Right lobe of liver (tissue), 6 donors: ENCODE results near the gene NRN1. TPM values are rescaled to one million over a fixed set of nuclear protein-coding genes. Genes with fewer than 3 reads are reported as not detected.

Experiments used
- ATAC-seq, 4 donors: fragments of 200-7000 bp; cut with Tn5 transposase; one replicate each; pipeline ENCODE4 v1.9.1; 2020; ENCODE audit warnings: mild to moderate bottlenecking in 4 of 4, moderate library complexity in 4 of 4
- DNase-seq, 3 donors: peaks; one replicate each; pipeline ENCODE4 v3.0.0-alpha.2; 2020
- H3K27ac ChIP-seq, 3 donors: fragments of 200-600 bp; one replicate each; pipeline ENCODE4 v1.8.0; 2022
- H3K27me3 ChIP-seq, 2 donors: fragments of 200-600 bp; one replicate each; pipeline ENCODE4 v1.8.0; 2022
- H3K36me3 ChIP-seq, 4 donors: fragments of 200-600 bp; sonication (generic) in 1 of 4; one replicate each; pipeline versions ENCODE4 v1.5.1 to v1.8.0; 2017 to 2022; ENCODE audit warnings: control low read depth in 1 of 4
- H3K4me1 ChIP-seq, 4 donors: fragments of 200-600 bp; sonication (generic) in 1 of 4; one replicate each; pipeline versions ENCODE4 v1.5.1 to v1.8.0; 2017 to 2022; ENCODE audit warnings: control low read depth in 1 of 4
- H3K4me3 ChIP-seq, 3 donors: fragments of 200-600 bp; one replicate each; pipeline ENCODE4 v1.8.0; 2022
- H3K9me3 ChIP-seq, 4 donors: fragments of 200-600 bp; sonication (generic) in 1 of 4; one replicate each; pipeline versions ENCODE4 v1.5.1 to v1.8.0; 2017 to 2022; ENCODE audit warnings: control low read depth in 1 of 4
- CTCF ChIP-seq, 4 donors: fragments of 200-600 bp in 3 of 4; fragments of 450-650 bp in 1 of 4; IDR thresholded peaks; one replicate each; pipeline versions ENCODE4 v1.5.1 to v1.8.0; 2016 to 2022; ENCODE audit warnings: antibody characterized with exemption in 4 of 4, mild to moderate bottlenecking in 2 of 4
- POLR2A ChIP-seq: fragments of 450-650 bp; IDR thresholded peaks from one replicate; pipeline ENCODE4 v1.6.1; 2017; ENCODE audit warnings: antibody characterized with exemption, mild to moderate bottlenecking
- WGBS: methylation state at CpG from one replicate; pipeline ENCODE4 v1.1.6; 2018; ENCODE audit warnings: low coverage, low lambda C conversion rate; ENCODE audit not compliant: insufficient coverage; ENCODE audit errors: missing lambda C conversion rate; 5-methylcytosine and 5-hydroxymethylcytosine counted together
- intact Hi-C, 2 donors: fragments of 100-400 bp; cut with DNase I; formaldehyde crosslinking; loops; one replicate each; pipeline versions ENCODE4 v1.11.2 to v1.14.1; 2022
- total RNA-seq, 6 experiments: library from RNA; depleted of rRNA in 2 of 6; stranded (reverse); fragments of >200 nt in 2 of 6; fragmentation: NEBNext Ultra II Directional in 3 of 6; extraction: Animal tissue kit (Norgen Biotek cat#: 25700) in 3 of 6; gene quantifications; one replicate each; pipeline versions ENCODE4 v1.1.0 to v1.2.4, GENCODE V29; 2016 to 2023
- donor health status: DM: no; HTN: yes; CAD: no.
- donor health status: DM: no; HTN: no; CAD: no.
- donor health status: DM: no; HTN: no; CAD: no.
- donor health status: DM: no; HTN: yes; CAD: no.
- donor health status: DM: no; HTN: yes; CAD: no.

The NRN1 gene
- total RNA-seq, 6 experiments from 2014 or later: 0.86 to 3.4 (median 2.4) TPM

- intact Hi-C loops: no loop called here
- H3K4me1 ChIP-seq: peaks cover 0 to 27% (median 6%) of the 10 kb centered on the region in 4 donors
- H3K4me3 ChIP-seq: no peak overlapping the region
- no peaks in the 10 kb centered on the region for H3K36me3 ChIP-seq
- no peak for ATAC-seq
- no peak for DNase-seq
- TF ChIP-seq CTCF (IDR thresholded peaks at IDR 0.05): no peak
- no peak for TF ChIP-seq POLR2A
- no peaks in the 10 kb centered on the region for H3K9me3 ChIP-seq
- no peak overlapping the region for H3K27ac ChIP-seq
- peaks cover 0 to 61% of the 10 kb centered on the region in 2 donors for H3K27me3 ChIP-seq
- 17% methylated on average over 9 of the region's 9 CpGs for WGBS
Observed at GRCh38 chr6:5998236-5998635, 8.5 kb downstream of the NRN1 start.

GRCh38 chr6:5997420-5997987 is 9.2 kb downstream of the NRN1 start:
- TF ChIP-seq POLR2A: no peak
- no peak for TF ChIP-seq CTCF (IDR thresholded peaks at IDR 0.05)

GRCh38 chr6:5996714-5997419 is 9.9 kb downstream of the NRN1 start:
- 1% methylated on average over 46 of the region's 48 CpGs for WGBS
- TF ChIP-seq POLR2A: no peak
- no peak for TF ChIP-seq CTCF (IDR thresholded peaks at IDR 0.05)
- peaks cover 0 to 53% of the 10 kb centered on the region in 2 donors for H3K27me3 ChIP-seq
- H3K4me1 ChIP-seq: peaks cover 0 to 20% (median 6%) of the 10 kb centered on the region in 4 donors
- H3K4me3 ChIP-seq: peak overlapping the region; percentile 48 to 55 (median 50)
- H3K9me3 ChIP-seq: no peaks in the 10 kb centered on the region
- DNase-seq (no peak), ATAC-seq (peak; percentile 12 to 42 (median 30))
- intact Hi-C loops: no loop called here
- peak overlapping the region; percentile 30 to 50 (median 33) for H3K27ac ChIP-seq
- H3K36me3 ChIP-seq: no peaks in the 10 kb centered on the region

More at GRCh38 chr6:5997420-5997987, 9.2 kb downstream of the NRN1 start:
- peaks cover 0 to 20% (median 6%) of the 10 kb centered on the region in 4 donors for H3K4me1 ChIP-seq
- ATAC-seq (peak; percentile 37 to 48 (median 46)), DNase-seq (peak in 1 of 3 donors; percentile 60)
- H3K27me3 ChIP-seq: peaks cover 0 to 57% of the 10 kb centered on the region in 2 donors
- peak overlapping the region; percentile 30 to 50 (median 33) for H3K27ac ChIP-seq
- no peaks in the 10 kb centered on the region for H3K9me3 ChIP-seq
- 13% methylated on average over 13 of the region's 22 CpGs for WGBS
- intact Hi-C loops: no loop called here
- peak overlapping the region in 2 of 3 donors; percentile 50 to 55 for H3K4me3 ChIP-seq
- no peaks in the 10 kb centered on the region for H3K36me3 ChIP-seq

GRCh38 chr6:5995949-5996713 is 10.6 kb downstream of the NRN1 start:
- ATAC-seq: peak; percentile 74 to 85 (median 81)
- intact Hi-C loops: no loop called here
- TF ChIP-seq POLR2A (no peak), CTCF (IDR thresholded peaks at IDR 0.05) (no peak)
- DNase-seq: peak; percentile 68 to 83 (median 73)
- Histone ChIP-seq H3K9me3 (no peaks in the 10 kb centered on the region), H3K4me3 (peak overlapping the region; percentile 48 to 55 (median 50)), H3K36me3 (no peaks in the 10 kb centered on the region), H3K27me3 (peaks cover 0 to 53% of the 10 kb centered on the region in 2 donors), H3K27ac (peak overlapping the region in 2 of 3 donors; percentile 13), H3K4me1 (peaks cover 0 to 20% (median 6%) of the 10 kb centered on the region in 4 donors)
- 11% methylated on average over 13 of the region's 41 CpGs for WGBS
